Calu3 (cell line): ENCODE measurements around the gene ZNF408. TPM values are rescaled to one million over a fixed set of nuclear protein-coding genes. Genes with fewer than 3 reads are reported as not detected.

Experiments
- BruUV-seq: library from RNA; stranded (reverse); fragments of 400-500 nt; replicated peaks from 2 replicates; lab custom pipeline; 2021; lab: Mats Ljungman, UMichigan
- CTCF ChIA-PET: fragments of 300-600 bp; sonication (Branson Sonifier 250); formaldehyde crosslinking; loops from one replicate; lab custom pipeline; 2022; ENCODE audit warnings: antibody characterized with exemption; lab: Charles Lee
- DNase-seq: peaks from one replicate; pipeline ENCODE4 v3.0.0; 2022
- H3K27ac Mint-ChIP-seq: one replicate; pipeline ENCODE4 v1.8.0; 2022; ENCODE audit warnings: mixed read lengths; ENCODE audit not compliant: unreplicated experiment
- H3K27me3 Mint-ChIP-seq: one replicate; pipeline ENCODE4 v1.8.0; 2022; ENCODE audit warnings: mixed read lengths; ENCODE audit not compliant: unreplicated experiment
- H3K36me3 Mint-ChIP-seq: one replicate; pipeline ENCODE4 v1.8.0; 2022; ENCODE audit warnings: mild to moderate bottlenecking, moderate library complexity, mixed read lengths; ENCODE audit not compliant: insufficient read depth, unreplicated experiment
- H3K4me1 Mint-ChIP-seq: one replicate; pipeline ENCODE4 v1.8.0; 2022; ENCODE audit warnings: mild to moderate bottlenecking, low read depth, mixed read lengths; ENCODE audit not compliant: unreplicated experiment
- H3K4me3 Mint-ChIP-seq: one replicate; pipeline ENCODE4 v1.8.0; 2022; ENCODE audit warnings: mild to moderate bottlenecking, low read depth, moderate library complexity, mixed read lengths; ENCODE audit not compliant: unreplicated experiment
- H3K9me3 Mint-ChIP-seq: one replicate; pipeline ENCODE4 v1.8.0; 2022; ENCODE audit warnings: low read depth, mixed read lengths; ENCODE audit not compliant: unreplicated experiment
- CTCF ChIP-seq: fragments of 200-600 bp; IDR thresholded peaks from one replicate; pipeline ENCODE4 v1.8.0; 2022; ENCODE audit warnings: antibody characterized with exemption; ENCODE audit not compliant: unreplicated experiment
- intact Hi-C: fragments of 100-400 bp; cut with micrococcal nuclease; formaldehyde crosslinking; loops from one replicate; pipeline ENCODE4 v1.10.0; 2022; ENCODE audit not compliant: unreplicated experiment
- total RNA-seq: library from RNA; stranded (reverse); gene quantifications from 2 replicates; pipeline ENCODE4 v1.2.3, GENCODE V29; 2022

Gene ZNF408
- total RNA-seq, 1 experiment from 2014 or later: 15.5 TPM

GRCh38 chr11:46726206-46726862 is 25.5 kb downstream of the ZNF408 start:
- intact Hi-C loops: no loop called here
- no TSS peak for BruUV-seq
- H3K9me3 Mint-ChIP-seq: no peaks in the 10 kb centered on the region
- CTCF ChIA-PET: no interaction called here
- no peaks in the 10 kb centered on the region for H3K36me3 Mint-ChIP-seq
- no peaks in the 10 kb centered on the region for H3K27me3 Mint-ChIP-seq
- H3K4me3 Mint-ChIP-seq: no peak overlapping the region
- H3K27ac Mint-ChIP-seq: no peak overlapping the region
- TF ChIP-seq CTCF: no peak
- no peak for DNase-seq
- H3K4me1 Mint-ChIP-seq: no peaks in the 10 kb centered on the region

GRCh38 chr11:46727952-46728658 is 27.3 kb downstream of the ZNF408 start:
- no peaks in the 10 kb centered on the region for H3K27me3 Mint-ChIP-seq
- CTCF ChIA-PET: interaction anchor here (0.5 kb wide), 1 partner anchor 29 kb away, joined by 4 read pairs; no protein-coding TSS in a partner anchor
- BruUV-seq: no TSS peak
- no peak for DNase-seq
- no peaks in the 10 kb centered on the region for H3K4me1 Mint-ChIP-seq
- no peak for TF ChIP-seq CTCF
- no peaks in the 10 kb centered on the region for H3K9me3 Mint-ChIP-seq
- no peak overlapping the region for H3K4me3 Mint-ChIP-seq
- H3K36me3 Mint-ChIP-seq: no peaks in the 10 kb centered on the region
- intact Hi-C loops: no loop called here
- H3K27ac Mint-ChIP-seq: no peak overlapping the region

DNA sequence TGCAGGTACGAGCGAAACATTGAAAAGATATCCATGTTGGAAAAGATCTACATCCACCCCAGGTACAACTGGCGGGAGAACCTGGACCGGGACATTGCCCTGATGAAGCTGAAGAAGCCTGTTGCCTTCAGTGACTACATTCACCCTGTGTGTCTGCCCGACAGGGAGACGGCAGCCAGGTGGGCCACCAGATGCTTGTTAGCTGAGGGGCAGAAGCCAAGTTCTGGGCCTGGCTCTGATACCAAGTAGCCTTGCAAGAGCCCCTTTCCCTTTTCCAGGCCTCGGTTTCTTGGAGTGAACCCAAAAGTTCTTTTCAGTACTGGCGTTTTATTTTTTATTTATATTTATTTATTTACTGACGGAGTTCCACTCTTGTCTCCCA is 27.8 kb downstream of the ZNF408 start:
- DNase-seq: no peak
- H3K4me3 Mint-ChIP-seq: no peak overlapping the region
- BruUV-seq: no TSS peak
- no peaks in the 10 kb centered on the region for H3K36me3 Mint-ChIP-seq
- H3K27me3 Mint-ChIP-seq: no peaks in the 10 kb centered on the region
- TF ChIP-seq CTCF: no peak
- intact Hi-C loops: no loop called here
- H3K4me1 Mint-ChIP-seq: no peaks in the 10 kb centered on the region
- H3K27ac Mint-ChIP-seq: no peak overlapping the region
- H3K9me3 Mint-ChIP-seq: no peaks in the 10 kb centered on the region
- CTCF ChIA-PET: interaction anchor here (0.5 kb wide), 1 partner anchor 28 kb away, joined by 4 read pairs; no protein-coding TSS in a partner anchor

DNA sequence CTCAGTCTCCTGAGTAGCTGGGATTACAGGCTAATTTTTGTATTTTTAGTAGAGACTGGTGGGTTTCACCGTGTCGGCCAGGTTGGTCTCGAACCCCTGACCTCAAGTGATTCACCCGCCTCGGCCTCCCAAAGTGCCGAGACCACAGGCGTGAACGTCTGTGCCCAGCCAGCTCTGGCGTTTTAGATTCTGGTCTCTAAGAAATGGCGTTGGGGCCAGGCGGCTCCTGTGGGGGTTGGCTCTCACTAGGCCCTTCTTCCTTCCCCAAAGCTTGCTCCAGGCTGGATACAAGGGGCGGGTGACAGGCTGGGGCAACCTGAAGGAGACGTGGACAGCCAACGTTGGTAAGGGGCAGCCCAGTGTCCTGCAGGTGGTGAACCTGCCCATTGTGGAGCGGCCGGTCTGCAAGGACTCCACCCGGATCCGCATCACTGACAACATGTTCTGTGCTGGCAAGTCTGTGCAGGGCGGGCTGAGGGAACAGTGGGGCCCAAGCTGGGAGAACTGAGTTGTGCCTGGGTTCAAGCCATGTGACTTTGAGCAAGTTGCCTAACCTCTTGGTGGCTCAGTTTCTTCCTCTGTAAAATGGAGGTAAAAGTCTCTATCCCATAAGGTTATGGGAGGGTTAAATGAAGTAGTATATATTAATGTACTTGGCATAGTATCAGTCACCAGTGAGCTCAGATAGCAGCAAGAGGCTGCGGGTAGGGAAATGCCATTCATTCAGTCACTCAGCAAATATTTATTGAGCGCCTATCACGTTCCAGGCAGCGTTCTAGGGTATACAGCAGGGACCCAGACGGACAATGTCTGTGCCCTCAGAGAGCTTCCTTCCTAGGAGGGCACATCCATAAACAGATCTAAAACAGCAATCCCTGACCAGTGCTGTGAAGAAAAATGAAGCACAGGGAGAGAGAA is 28.5 kb downstream of the ZNF408 start:
- no TSS peak for BruUV-seq
- H3K27me3 Mint-ChIP-seq: no peaks in the 10 kb centered on the region
- H3K27ac Mint-ChIP-seq: no peak overlapping the region
- H3K4me1 Mint-ChIP-seq: no peaks in the 10 kb centered on the region
- no peaks in the 10 kb centered on the region for H3K9me3 Mint-ChIP-seq
- CTCF ChIA-PET: interaction anchor here (0.5 kb wide), 1 partner anchor 27 kb away, joined by 4 read pairs; no protein-coding TSS in a partner anchor
- intact Hi-C loops: no loop called here
- no peak for DNase-seq
- no peak for TF ChIP-seq CTCF
- no peaks in the 10 kb centered on the region for H3K36me3 Mint-ChIP-seq
- no peak overlapping the region for H3K4me3 Mint-ChIP-seq
